Measurements from ENCODE around the gene ZNF761. TPM values are rescaled to one million over a fixed set of nuclear protein-coding genes. Genes with fewer than 3 reads are reported as not detected.
A peak's percentile ranks its signal among the peaks of the same experiment; 100 is the strongest.

The ZNF761 gene
- total RNA-seq, 1 experiment from 2014 or later: 32.7 TPM

DNA sequence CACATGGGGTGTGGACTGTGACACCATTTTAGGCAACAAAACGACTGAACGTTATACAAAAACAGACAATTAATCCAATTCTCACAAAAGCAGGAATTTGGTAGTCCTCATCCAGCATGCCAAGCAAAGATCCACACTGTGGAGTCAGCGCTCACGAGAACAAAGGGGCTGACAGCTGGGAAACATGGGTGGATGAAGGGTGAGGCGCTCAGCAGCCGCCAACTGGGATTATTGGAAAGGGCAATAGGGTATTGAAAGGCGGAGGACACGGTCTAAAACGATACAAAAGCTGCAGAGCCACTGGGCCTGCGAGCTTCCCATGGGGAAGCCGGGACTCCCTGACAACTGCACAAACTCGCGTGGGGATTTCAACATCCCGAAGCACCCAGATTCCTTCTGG lies 31.1 kb downstream of the ZNF761 start:
- peaks cover 16 to 17% of the 10 kb centered on the region in 2 experiments for H3K9me3 Mint-ChIP-seq

More for the DNA sequence above, 31.1 kb downstream of the ZNF761 start:
- H2AK5ac ChIP-seq (ENCODE audit: insufficient read length, low read length): no peak overlapping the region
- no peak overlapping the region for H3K23ac ChIP-seq (ENCODE audit: insufficient read length, low read depth, low read length)
- Mint-ChIP-seq H3K36me3 (ENCODE audit: insufficient read depth in 1 of 3, low read depth in 3 of 3) (peaks cover 13 to 14% (median 14%) of the 10 kb centered on the region in 3 experiments), H3K27me3 (ENCODE audit: low read depth) (no peaks in the 10 kb centered on the region; the same call in 1 of the 2 replicates), H3K4me3 (peak overlapping the region; percentile 39 to 67), H3K4me1 (peaks cover 35 to 37% of the 10 kb centered on the region in 2 experiments), H3K27ac (peak overlapping the region in 1 of 3 experiments; percentile 35; a peak in 1 of 7 replicates)
- TF ChIP-seq, protein P1, sequence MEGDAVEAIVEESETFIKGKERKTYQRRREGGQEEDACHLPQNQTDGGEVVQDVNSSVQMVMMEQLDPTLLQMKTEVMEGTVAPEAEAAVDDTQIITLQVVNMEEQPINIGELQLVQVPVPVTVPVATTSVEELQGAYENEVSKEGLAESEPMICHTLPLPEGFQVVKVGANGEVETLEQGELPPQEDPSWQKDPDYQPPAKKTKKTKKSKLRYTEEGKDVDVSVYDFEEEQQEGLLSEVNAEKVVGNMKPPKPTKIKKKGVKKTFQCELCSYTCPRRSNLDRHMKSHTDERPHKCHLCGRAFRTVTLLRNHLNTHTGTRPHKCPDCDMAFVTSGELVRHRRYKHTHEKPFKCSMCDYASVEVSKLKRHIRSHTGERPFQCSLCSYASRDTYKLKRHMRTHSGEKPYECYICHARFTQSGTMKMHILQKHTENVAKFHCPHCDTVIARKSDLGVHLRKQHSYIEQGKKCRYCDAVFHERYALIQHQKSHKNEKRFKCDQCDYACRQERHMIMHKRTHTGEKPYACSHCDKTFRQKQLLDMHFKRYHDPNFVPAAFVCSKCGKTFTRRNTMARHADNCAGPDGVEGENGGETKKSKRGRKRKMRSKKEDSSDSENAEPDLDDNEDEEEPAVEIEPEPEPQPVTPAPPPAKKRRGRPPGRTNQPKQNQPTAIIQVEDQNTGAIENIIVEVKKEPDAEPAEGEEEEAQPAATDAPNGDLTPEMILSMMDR (conservative IDR thresholded peaks at IDR 0.05): no peak
- peaks cover 3% of the 10 kb centered on the region for H3K23me2 ChIP-seq (ENCODE audit: insufficient read length, low read depth, low read length, poor library complexity, severe bottlenecking)
- H2AFZ ChIP-seq (ENCODE audit: low read length): no peak overlapping the region
- DNase-seq: no peak
- H4K8ac ChIP-seq (replicated peaks; ENCODE audit: insufficient read length, low read depth, low read length): no peak overlapping the region
- no peak overlapping the region for H2BK12ac ChIP-seq (ENCODE audit: insufficient read length, low read depth, low read length)
- no peak overlapping the region for H4K91ac ChIP-seq (ENCODE audit: insufficient read length, low read depth, low read length)
- H3K14ac ChIP-seq (ENCODE audit: insufficient read depth, low read length): no peak overlapping the region
- H2BK120ac ChIP-seq (ENCODE audit: low read depth, low read length, poor library complexity, severe bottlenecking): no peak overlapping the region
- H3K56ac ChIP-seq (ENCODE audit: insufficient read length, low read depth, low read length): no peak overlapping the region
- no peaks in the 10 kb centered on the region for H3K27me3 ChIP-seq (ENCODE audit: insufficient read depth, low read length)
- H3K4me2 ChIP-seq (ENCODE audit: insufficient read depth, insufficient read length, low read length): peak overlapping the region; percentile 70
- no peak overlapping the region for H3K27ac ChIP-seq (ENCODE audit: insufficient read length, low read depth, low read length)
- no peak overlapping the region for H3K4ac ChIP-seq (ENCODE audit: low read depth, low read length)
- no peaks in the 10 kb centered on the region for H3K79me2 ChIP-seq (ENCODE audit: insufficient read depth, low read length)
- no peaks in the 10 kb centered on the region; the same call in 1 of the 2 replicates for H3K4me1 ChIP-seq (ENCODE audit: insufficient read depth, low read length)
- no peak overlapping the region for H3T11ph ChIP-seq (ENCODE audit: low read length)
- no peaks in the 10 kb centered on the region for H4K20me1 ChIP-seq (ENCODE audit: control insufficient read depth, insufficient read depth, insufficient read length)
- H3K79me1 ChIP-seq (ENCODE audit: insufficient read depth, low read depth, low read length, poor library complexity, severe bottlenecking): no peaks in the 10 kb centered on the region
- H3K9me3 ChIP-seq (ENCODE audit: control insufficient read depth, low read depth, low read length): no peaks in the 10 kb centered on the region
- H2BK15ac ChIP-seq (ENCODE audit: low read depth, low read length): no peak overlapping the region
- no peak overlapping the region for H4K5ac ChIP-seq (ENCODE audit: insufficient read length, low read depth, low read length)
- no peak overlapping the region for H3K9ac ChIP-seq (ENCODE audit: extremely low read depth, insufficient read length, low read length)
- H3K18ac ChIP-seq (ENCODE audit: insufficient read length, low read depth, low read length): no peak overlapping the region
- H2BK5ac ChIP-seq (ENCODE audit: insufficient read length, low read length): no peak overlapping the region
- H2BK20ac ChIP-seq (ENCODE audit: low read depth, low read length, poor library complexity, severe bottlenecking): no peak overlapping the region
- WGBS (ENCODE audit: extremely low coverage, insufficient read length, low lambda C conversion rate): no CpG with 5 or more reads among the region's 14 CpGs

Data from H9 (cell line).